ENCODE measurements around the gene ERC2. TPM values are rescaled to one million over a fixed set of nuclear protein-coding genes. Genes with fewer than 3 reads are reported as not detected.

Gene ERC2
- total and polyA plus RNA-seq, 2 donors (not counting 3 experiments of a cell fraction or from before 2014, with no cell fraction given): 5.6 to 15.5 TPM

DNA sequence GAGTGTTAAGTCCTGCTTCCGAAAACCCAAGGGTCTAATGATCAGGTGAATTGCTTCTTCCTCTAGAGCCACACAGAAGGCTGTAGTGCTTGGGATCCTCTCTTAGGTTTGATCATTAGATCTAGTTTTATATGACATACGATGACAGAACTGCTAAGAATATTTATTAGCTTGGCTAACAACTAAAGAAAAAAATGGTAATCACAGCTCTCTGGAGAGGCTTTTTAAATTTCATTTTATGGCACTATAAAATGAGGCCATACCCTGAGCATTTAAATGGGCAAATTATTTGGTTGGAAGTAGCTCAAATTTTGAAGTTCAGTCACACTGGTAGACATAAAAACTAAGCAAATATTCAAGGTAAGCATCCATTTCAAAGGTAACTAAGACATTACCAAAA lies 498.6 kb downstream of the ERC2 start:
- intact Hi-C loops (cut with micrococcal nuclease) (no loop called here), dilution Hi-C loops (cut with MboI; ENCODE audit: extremely low pct_ligation_motif_present, low sequenced_read_pairs) (no loop called here)
- DNase-seq (ENCODE audit: low read depth, low spot score): no peak
- Histone ChIP-seq H3K9ac (replicated peaks; ENCODE audit: extremely low read depth, insufficient read depth, low read length) (no peak overlapping the region), H4K20me1 (replicated peaks; ENCODE audit: control insufficient read depth, extremely low read depth, insufficient read depth, low read length) (no peaks in the 10 kb centered on the region), H3K9me3 (replicated peaks; ENCODE audit: control insufficient read depth, insufficient read depth, low read length) (no peaks in the 10 kb centered on the region), H3K4me3 (replicated peaks in 1 of 3; ENCODE audit: insufficient read depth in 1 of 3, low read depth in 1 of 3, low read length in 3 of 3) (no peak overlapping the region), H2AFZ (ENCODE audit: low read depth, low read length) (no peak overlapping the region), H3K27me3 (ENCODE audit: control insufficient read depth in 2 of 2, insufficient read depth in 2 of 2, low read length in 2 of 2) (no peaks in the 10 kb centered on the region), H3K4me1 (ENCODE audit: control insufficient read depth, extremely low read depth, insufficient read depth, low read length) (no peaks in the 10 kb centered on the region), H3K36me3 (ENCODE audit: control insufficient read depth in 2 of 2, extremely low read depth in 1 of 2, insufficient read depth in 2 of 2, low read length in 2 of 2) (no peaks in the 10 kb centered on the region), H3K9me1 (replicated peaks; ENCODE audit: control insufficient read depth, extremely low read depth, insufficient read depth, low read length) (no peaks in the 10 kb centered on the region), H3K4me2 (ENCODE audit: insufficient read depth, low read length) (no peak overlapping the region), H3K79me2 (ENCODE audit: control insufficient read depth, insufficient read depth, low read length) (no peaks in the 10 kb centered on the region), H3K27ac (ENCODE audit: insufficient read depth, low read depth, low read length) (no peak overlapping the region)
- CTCF ChIA-PET: no interaction called here
- TF ChIP-seq POLR2A (IDR thresholded peaks at IDR 0.05; ENCODE audit: low read depth, low read length): no peak
- TF ChIP-seq, protein P1, sequence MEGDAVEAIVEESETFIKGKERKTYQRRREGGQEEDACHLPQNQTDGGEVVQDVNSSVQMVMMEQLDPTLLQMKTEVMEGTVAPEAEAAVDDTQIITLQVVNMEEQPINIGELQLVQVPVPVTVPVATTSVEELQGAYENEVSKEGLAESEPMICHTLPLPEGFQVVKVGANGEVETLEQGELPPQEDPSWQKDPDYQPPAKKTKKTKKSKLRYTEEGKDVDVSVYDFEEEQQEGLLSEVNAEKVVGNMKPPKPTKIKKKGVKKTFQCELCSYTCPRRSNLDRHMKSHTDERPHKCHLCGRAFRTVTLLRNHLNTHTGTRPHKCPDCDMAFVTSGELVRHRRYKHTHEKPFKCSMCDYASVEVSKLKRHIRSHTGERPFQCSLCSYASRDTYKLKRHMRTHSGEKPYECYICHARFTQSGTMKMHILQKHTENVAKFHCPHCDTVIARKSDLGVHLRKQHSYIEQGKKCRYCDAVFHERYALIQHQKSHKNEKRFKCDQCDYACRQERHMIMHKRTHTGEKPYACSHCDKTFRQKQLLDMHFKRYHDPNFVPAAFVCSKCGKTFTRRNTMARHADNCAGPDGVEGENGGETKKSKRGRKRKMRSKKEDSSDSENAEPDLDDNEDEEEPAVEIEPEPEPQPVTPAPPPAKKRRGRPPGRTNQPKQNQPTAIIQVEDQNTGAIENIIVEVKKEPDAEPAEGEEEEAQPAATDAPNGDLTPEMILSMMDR (IDR thresholded peaks at IDR 0.05; ENCODE audit: extremely low read depth in 1 of 2, insufficient read depth in 1 of 2, low read depth in 1 of 2, low read length in 2 of 2): no peak
- no peak for TF ChIP-seq POLR2AphosphoS5 (IDR thresholded peaks at IDR 0.05; ENCODE audit: insufficient read depth, low read depth, low read length)
- no peak for TF ChIP-seq FOS (IDR thresholded peaks at IDR 0.05; ENCODE audit: borderline replicate concordance, insufficient read depth, low read length)
- TF ChIP-seq MYC (IDR thresholded peaks at IDR 0.05; ENCODE audit: low read depth, low read length): no peak
- no peak for TF ChIP-seq EZH2 (IDR thresholded peaks at IDR 0.05; ENCODE audit: borderline replicate concordance, low read depth, low read length, severe bottlenecking)
- TF ChIP-seq GATA2 (IDR thresholded peaks at IDR 0.05; ENCODE audit: insufficient read depth, insufficient read length, low read depth, low read length): no peak
- TF ChIP-seq JUN (IDR thresholded peaks at IDR 0.05; ENCODE audit: borderline replicate concordance, insufficient read depth, insufficient read length, low read depth): no peak
- TF ChIP-seq, protein P2, sequence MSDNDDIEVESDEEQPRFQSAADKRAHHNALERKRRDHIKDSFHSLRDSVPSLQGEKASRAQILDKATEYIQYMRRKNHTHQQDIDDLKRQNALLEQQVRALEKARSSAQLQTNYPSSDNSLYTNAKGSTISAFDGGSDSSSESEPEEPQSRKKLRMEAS (IDR thresholded peaks at IDR 0.05; ENCODE audit: insufficient read depth, insufficient read length): no peak
- no peak for FAIRE-seq
- POLR2A ChIA-PET: no interaction called here
- no TSS peak for BruUV-seq (replicated peaks)
